Activated B cell treated with CpG ODN at 0.5 μM for 24 hours (primary cell): ENCODE data around the gene HSD17B14. TPM values are rescaled to one million over a fixed set of nuclear protein-coding genes. Genes with fewer than 3 reads are reported as not detected.

Experiments used
- ATAC-seq: fragments of 200-7000 bp; cut with Tn5 transposase; one replicate; pipeline ENCODE4 v1.10.0; 2021; ENCODE audit warnings: low read depth, mild to moderate bottlenecking, moderate library complexity
- CTCF ChIA-PET: fragments of 350-600 bp; sonication (Branson Sonifier 250); formaldehyde crosslinking; loops from one replicate; lab custom pipeline; 2021; ENCODE audit warnings: antibody characterized with exemption; lab: Charles Lee
- POLR2A ChIA-PET: fragments of 350-600 bp; sonication (Branson Sonifier 250); formaldehyde crosslinking; loops from one replicate; lab custom pipeline; 2021; ENCODE audit warnings: antibody characterized with exemption; lab: Charles Lee
- DNase-seq: peaks from one replicate; pipeline ENCODE4 v3.0.0; 2022
- H3K27ac Mint-ChIP-seq: one replicate; pipeline ENCODE4 v1.8.0; 2020; ENCODE audit warnings: mixed read lengths
- H3K27me3 Mint-ChIP-seq: one replicate; pipeline ENCODE4 v1.8.0; 2021; ENCODE audit warnings: mixed read lengths
- H3K36me3 Mint-ChIP-seq: one replicate; pipeline ENCODE4 v1.8.0; 2021; ENCODE audit warnings: low read depth, mixed read lengths
- H3K4me1 Mint-ChIP-seq: one replicate; pipeline ENCODE4 v1.8.0; 2021; ENCODE audit warnings: mixed read lengths
- H3K4me3 Mint-ChIP-seq: one replicate; pipeline ENCODE4 v1.8.0; 2020; ENCODE audit warnings: mild to moderate bottlenecking, mixed read lengths
- H3K9me3 Mint-ChIP-seq: one replicate; pipeline ENCODE4 v1.8.0; 2020; ENCODE audit warnings: mixed read lengths
- intact Hi-C: fragments of 100-400 bp; cut with micrococcal nuclease; formaldehyde crosslinking; loops from one replicate; pipeline ENCODE4 v1.15.1; 2024
- total RNA-seq: library from RNA; stranded (reverse); gene quantifications from 2 replicates; pipeline ENCODE4 v1.2.3, GENCODE V29; 2022
- TF ChIP-seq, protein P1 (sequence below): fragments of 200-600 bp; IDR thresholded peaks from one replicate; pipeline ENCODE4 v1.8.0; 2022; ENCODE audit warnings: antibody characterized with exemption, mild to moderate bottlenecking

The HSD17B14 gene
- total RNA-seq, 1 donor from 2014 or later: 2.6 TPM

DNA sequence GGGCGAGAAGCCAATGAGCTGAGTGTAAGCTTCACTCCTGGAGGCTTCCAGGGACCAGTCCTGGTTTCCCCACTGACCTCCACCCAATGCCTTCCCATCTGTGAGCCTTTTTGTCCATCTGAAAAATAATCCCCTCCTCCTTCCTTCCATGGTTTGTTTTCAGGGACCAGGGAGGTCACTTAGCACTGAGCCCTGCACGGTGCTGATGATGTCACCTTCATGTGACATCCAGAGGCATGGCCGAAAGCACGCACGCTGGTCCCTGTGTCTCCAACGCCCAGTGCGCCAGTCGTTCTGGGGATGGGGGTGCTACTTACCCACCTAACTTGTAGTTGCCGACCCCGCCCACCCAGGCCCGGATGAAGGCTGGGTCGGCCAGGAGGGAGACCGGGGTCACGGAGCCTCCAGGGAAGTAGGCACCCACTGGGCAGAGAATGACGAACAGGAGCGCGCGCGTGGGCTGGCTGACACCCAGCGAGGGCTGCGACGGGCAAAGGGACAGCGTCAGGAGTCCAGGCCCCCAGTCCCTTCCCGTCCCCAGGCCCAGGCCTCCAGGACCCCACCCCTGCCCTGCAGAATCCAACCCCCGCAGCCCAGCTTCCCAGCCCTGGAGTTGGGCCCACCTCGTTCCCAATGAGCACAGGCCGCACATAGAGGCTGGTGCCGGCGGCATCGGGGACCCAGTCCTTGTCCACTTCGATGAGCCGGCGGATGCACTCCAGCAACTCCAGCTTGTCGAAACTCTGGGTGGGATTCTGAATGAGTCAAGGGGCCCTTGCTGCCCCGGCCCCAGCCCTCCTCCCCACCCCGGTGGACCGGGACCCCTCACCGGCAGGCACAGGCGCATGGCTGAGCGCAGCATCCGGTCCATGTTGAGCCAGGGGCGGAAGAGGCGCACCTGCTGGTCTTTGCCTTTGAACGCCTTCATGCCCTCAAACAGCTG is 36.7 kb downstream of the HSD17B14 start:
- no peaks in the 10 kb centered on the region for H3K27me3 Mint-ChIP-seq
- peaks cover 8% of the 10 kb centered on the region for H3K4me1 Mint-ChIP-seq
- H3K27ac Mint-ChIP-seq: no peak overlapping the region
- ATAC-seq (no peak), DNase-seq (no peak)
- TF ChIP-seq, protein P1, sequence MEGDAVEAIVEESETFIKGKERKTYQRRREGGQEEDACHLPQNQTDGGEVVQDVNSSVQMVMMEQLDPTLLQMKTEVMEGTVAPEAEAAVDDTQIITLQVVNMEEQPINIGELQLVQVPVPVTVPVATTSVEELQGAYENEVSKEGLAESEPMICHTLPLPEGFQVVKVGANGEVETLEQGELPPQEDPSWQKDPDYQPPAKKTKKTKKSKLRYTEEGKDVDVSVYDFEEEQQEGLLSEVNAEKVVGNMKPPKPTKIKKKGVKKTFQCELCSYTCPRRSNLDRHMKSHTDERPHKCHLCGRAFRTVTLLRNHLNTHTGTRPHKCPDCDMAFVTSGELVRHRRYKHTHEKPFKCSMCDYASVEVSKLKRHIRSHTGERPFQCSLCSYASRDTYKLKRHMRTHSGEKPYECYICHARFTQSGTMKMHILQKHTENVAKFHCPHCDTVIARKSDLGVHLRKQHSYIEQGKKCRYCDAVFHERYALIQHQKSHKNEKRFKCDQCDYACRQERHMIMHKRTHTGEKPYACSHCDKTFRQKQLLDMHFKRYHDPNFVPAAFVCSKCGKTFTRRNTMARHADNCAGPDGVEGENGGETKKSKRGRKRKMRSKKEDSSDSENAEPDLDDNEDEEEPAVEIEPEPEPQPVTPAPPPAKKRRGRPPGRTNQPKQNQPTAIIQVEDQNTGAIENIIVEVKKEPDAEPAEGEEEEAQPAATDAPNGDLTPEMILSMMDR: no peak
- no peaks in the 10 kb centered on the region for H3K36me3 Mint-ChIP-seq
- POLR2A ChIA-PET: interaction anchor here (0.5 to 1.5 kb wide), 3 partner anchors 15 to 163 kb away, joined by 3 to 4 read pairs (median 3); no protein-coding TSS in a partner anchor
- H3K4me3 Mint-ChIP-seq: no peak overlapping the region
- CTCF ChIA-PET: interaction anchor here (0.8 to 1.9 kb wide), 4 partner anchors 11 to 294 kb away, joined by 3 to 7 read pairs (median 3); no protein-coding TSS in a partner anchor
- intact Hi-C loops: no loop called here
- H3K9me3 Mint-ChIP-seq: no peaks in the 10 kb centered on the region

DNA sequence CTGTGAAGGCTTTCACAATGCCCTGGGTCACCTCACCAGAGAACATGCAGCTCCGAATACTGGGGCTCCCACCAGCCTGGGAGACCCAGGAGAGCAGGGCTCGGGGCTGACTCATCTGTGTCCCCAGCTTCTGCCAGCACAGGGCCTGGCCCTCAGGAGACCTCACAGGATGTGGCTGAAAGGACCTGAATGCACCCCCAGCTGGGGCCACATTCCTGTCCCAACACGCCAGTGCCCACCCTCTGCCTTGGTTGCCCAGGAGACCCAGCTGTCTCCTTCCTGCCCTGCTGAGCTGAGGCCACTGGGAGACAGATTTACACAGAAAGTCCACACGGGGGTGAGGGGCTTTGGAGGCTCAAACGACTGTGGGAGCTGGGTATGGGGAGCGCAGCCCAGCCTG is 37.4 kb downstream of the HSD17B14 start:
- intact Hi-C loops: no loop called here
- DNase-seq: no peak
- Mint-ChIP-seq H3K27ac (no peak overlapping the region), H3K27me3 (no peaks in the 10 kb centered on the region), H3K9me3 (no peaks in the 10 kb centered on the region), H3K4me3 (no peak overlapping the region), H3K4me1 (peaks cover 10% of the 10 kb centered on the region), H3K36me3 (no peaks in the 10 kb centered on the region)
- ChIA-PET POLR2A (interaction anchor here (0.5 to 1.5 kb wide), 2 partner anchors 38 to 163 kb away, joined by 3 read pairs; no protein-coding TSS in a partner anchor), CTCF (interaction anchor here (0.8 to 1.2 kb wide), 3 partner anchors 10 to 293 kb away, joined by 3 read pairs; no protein-coding TSS in a partner anchor)
- no peak for ATAC-seq
- TF ChIP-seq, protein P1: no peak

DNA sequence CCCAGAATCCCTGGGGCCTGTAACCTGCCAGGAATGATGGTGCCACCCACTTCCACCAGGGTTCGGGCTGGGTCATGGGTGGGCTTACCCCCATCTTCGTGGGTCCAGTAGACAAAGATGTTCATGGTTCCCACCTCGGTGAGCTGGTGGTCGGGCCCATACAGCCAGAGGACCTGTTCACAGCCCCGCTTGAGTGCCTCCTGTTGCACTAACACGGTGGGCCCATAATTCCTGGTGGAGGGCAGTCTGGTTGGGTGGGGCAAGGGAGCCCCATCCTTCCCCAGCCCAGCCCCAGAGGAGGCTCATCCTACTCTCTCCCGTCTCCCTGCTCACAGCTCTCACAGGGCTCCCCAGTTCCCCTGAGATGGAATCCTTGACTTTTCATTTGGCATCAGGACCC is 39.2 kb downstream of the HSD17B14 start:
- no peak overlapping the region for H3K4me3 Mint-ChIP-seq
- H3K36me3 Mint-ChIP-seq: no peaks in the 10 kb centered on the region
- ATAC-seq (no peak), DNase-seq (no peak)
- no peak overlapping the region for H3K27ac Mint-ChIP-seq
- intact Hi-C loops: no loop called here
- CTCF ChIA-PET: interaction anchor here (1.4 to 2.1 kb wide), 2 partner anchors 9 to 196 kb away, joined by 3 to 4 read pairs; partner anchors contain the start of genes GYS1 and RUVBL2
- POLR2A ChIA-PET: interaction anchor here (0.6 to 1.0 kb wide), 3 partner anchors 169 to 1011 kb away, joined by 3 to 7 read pairs (median 3); partner anchors contain the start of gene FTL
- TF ChIP-seq, protein P1: no peak
- peaks cover 10% of the 10 kb centered on the region for H3K4me1 Mint-ChIP-seq
- no peaks in the 10 kb centered on the region for H3K27me3 Mint-ChIP-seq
- H3K9me3 Mint-ChIP-seq: no peaks in the 10 kb centered on the region

DNA sequence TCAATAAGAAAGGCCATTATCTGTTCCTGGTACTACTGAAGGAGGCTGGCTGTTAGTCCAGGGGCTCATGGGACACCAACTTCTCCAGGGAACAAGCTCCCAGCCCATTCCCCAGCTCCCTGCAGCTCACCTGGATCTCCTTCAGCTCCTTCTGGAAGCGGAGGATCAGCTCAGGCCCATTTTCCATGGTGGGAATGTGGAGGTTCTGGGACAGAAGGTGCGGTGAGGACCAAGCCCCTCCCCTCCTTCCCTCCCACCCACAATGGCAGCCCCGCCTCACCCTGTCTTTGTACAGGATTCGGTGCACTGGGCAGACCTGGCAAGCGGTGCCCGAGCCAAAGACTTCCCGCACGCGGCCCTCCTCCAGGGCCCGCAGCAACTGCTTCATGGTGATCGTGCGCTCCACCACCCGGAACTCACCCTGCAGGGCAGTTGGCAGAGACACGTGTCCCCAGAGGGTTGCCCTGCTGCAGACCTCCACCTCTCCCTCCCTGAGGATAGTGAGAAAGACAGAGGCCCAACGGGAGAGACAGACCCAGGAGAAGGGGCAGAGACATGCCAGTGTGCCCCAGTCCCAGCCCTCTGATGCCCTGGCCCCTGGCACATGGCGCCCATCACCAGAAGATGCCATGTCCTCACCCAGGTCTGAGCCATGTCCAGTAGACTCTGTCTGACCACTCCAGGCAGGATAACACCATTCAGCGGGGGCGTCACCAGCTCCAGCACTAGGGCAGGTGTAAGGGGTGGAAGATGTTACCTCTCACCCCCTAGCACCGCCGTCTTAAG is 39.8 kb downstream of the HSD17B14 start:
- Mint-ChIP-seq H3K4me1 (peaks cover 10% of the 10 kb centered on the region), H3K36me3 (no peaks in the 10 kb centered on the region), H3K9me3 (no peaks in the 10 kb centered on the region), H3K27me3 (no peaks in the 10 kb centered on the region), H3K4me3 (no peak overlapping the region), H3K27ac (no peak overlapping the region)
- no peak for DNase-seq
- no peak for ATAC-seq
- POLR2A ChIA-PET: interaction anchor here (0.6 to 2.5 kb wide), 7 partner anchors 15 to 1012 kb away, joined by 3 to 23 read pairs (median 9); partner anchors contain the start of genes BCAT2, HSD17B14 and PPP1R15A
- CTCF ChIA-PET: interaction anchor here (1.4 to 10.4 kb wide), 5 partner anchors 9 to 197 kb away, joined by 3 to 272 read pairs (median 6); partner anchors contain the start of genes CA11, GYS1, HSD17B14 and RUVBL2
- intact Hi-C loops: no loop called here
- TF ChIP-seq, protein P1: no peak
